ENCODE data around the gene TUBA1C. TPM values are rescaled to one million over a fixed set of nuclear protein-coding genes. Genes with fewer than 3 reads are reported as not detected.

TUBA1C gene
- total RNA-seq: 86.2 TPM
- long read RNA-seq, transcript TUBA1C-201 (4 exons, 3,001 nt): major isoform, 9 of 13 reads
- long read RNA-seq, partial matches to known transcripts: 1 of 13 reads
- long read RNA-seq, other reads (novel, unspliced or antisense): 3 of 13 reads

- DNase-seq (ENCODE audit: missing footprints): peak; percentile 96
- ATAC-seq: peak; percentile 98
- intact Hi-C loops (cut with DNase I): no loop called here
These were observed at the start of gene TUBA1C for GRCh38 chr12:49264873-49265792. TUBA1C (plus strand) TSS chr12:49265082; CDS start chr12:49265182, 100 bp downstream.

DNA sequence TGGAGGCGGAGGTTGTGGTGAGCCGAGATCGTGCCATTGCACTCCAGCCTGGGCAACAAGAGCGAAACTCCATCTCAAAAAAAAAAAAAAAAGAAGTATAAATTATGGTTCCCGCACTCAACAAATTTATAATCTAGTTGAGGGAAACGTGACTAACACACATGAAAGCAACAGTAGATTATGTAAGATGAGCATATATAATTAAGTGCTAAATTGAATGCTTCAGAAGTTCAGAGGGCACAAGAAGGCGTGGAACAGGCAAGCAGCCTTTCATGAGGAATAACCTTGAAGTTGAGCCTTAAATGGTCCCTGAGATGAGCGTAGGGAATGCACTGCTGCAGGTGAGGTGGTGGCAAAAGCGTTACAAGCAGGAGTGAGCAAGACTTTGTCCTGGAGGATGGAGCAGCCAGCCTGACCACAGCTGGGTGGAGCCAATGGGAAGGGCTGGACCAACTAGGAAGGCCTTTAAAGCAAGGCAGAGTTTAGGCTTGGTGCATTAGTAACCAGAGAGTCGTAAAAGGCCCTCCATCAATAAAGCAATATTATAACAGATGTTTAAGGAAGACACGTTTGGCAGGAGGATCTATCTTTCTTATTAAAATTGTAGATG lies 45.4 kb upstream of the TUBA1C start:
- ATAC-seq (no peak), DNase-seq (ENCODE audit: missing footprints) (no peak)
- intact Hi-C loops (cut with DNase I): no loop called here

- intact Hi-C loops (cut with DNase I): no loop called here
- ATAC-seq (no peak), DNase-seq (ENCODE audit: missing footprints) (no peak)
These were observed 43.9 kb upstream of the TUBA1C start for GRCh38 chr12:49220972-49221371.

GRCh38 chr12:49223122-49223521 lies 41.8 kb upstream of the TUBA1C start:
- no peak for DNase-seq (ENCODE audit: missing footprints)
- intact Hi-C loops (cut with DNase I): no loop called here
- ATAC-seq: no peak

DNA sequence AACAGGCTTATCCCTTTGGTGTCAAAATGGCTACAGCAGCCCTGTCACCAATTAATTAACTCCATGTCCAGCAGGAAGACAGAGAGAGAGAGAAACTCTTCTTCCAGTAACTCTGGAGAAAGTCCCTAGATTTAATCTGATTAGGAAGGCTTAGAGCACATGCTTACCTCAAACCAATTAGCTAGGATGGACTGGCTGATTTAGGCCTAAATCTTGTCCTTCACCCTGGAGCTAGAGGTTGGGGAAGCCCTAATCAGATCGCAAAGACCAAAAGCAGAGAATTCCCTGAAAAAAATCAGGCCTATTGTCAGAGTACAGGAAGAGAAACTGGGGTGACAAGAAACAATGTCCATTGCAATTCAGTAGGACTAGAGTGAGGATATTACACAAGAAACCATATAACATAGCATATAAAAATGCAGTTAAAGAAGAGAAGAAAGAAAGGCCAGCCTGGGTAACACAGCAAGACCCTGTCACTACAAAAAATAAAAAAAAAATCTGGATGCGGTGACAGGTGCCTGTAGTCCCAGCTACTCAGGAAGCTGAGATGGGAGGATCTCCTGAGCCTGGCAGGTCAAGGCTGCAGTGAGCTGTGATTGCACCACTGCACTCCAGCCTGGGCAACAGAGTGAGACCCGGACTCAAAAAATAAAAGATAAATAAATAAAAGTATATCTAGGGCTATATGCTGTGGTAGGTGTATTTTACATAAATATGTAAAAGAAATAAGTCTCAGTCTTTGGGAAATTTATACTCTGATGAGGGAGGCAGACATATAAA lies 41.1 kb upstream of the TUBA1C start:
- intact Hi-C loops (cut with DNase I): no loop called here
- ATAC-seq (no peak), DNase-seq (ENCODE audit: missing footprints) (no peak)

GRCh38 chr12:49225576-49226166 lies 39.2 kb upstream of the TUBA1C start:
- ATAC-seq (no peak), DNase-seq (ENCODE audit: missing footprints) (no peak)
- intact Hi-C loops (cut with DNase I): no loop called here

DNA sequence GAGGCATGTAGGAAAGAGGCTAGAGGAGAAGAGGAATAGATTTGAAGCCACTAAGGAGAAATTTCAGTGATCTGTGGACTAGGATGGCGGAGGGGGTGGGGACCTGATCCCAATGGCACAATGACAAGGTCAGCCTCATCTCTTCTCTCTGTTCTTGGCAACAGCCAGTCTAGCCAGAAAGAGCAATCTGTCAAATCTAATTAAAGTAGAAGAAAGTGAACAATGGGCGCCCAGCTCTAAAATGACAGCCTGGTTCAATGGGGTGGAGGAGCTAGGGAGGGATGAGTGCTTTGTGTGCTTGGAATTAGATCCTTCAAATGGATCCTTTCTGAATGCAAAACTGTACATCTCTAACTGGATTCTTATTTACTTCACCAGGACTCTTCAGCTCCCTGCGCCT lies 37.2 kb upstream of the TUBA1C start:
- intact Hi-C loops (cut with DNase I): no loop called here
- ATAC-seq: no peak
- no peak for DNase-seq (ENCODE audit: missing footprints)

DNA sequence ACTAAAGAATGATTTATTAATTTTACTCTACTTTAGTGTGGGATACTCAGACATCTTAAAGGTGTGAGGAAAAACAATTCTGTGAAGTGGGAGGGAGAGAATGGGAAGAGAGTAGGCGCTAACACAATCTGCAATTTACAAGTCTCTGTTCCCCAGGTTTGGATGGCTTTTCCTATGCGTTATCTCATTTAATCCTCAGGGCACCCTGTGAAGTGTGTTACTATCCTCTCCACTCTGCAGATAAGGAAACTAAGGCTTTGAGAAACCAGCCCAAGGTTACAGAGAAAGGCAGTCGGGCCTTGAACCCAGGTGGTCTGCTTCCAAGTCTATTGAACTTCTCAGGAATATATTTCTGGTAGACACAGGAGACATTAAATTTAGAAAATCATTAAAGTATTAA lies 36.2 kb upstream of the TUBA1C start:
- intact Hi-C loops (cut with DNase I): no loop called here
- DNase-seq (ENCODE audit: missing footprints): no peak
- no peak for ATAC-seq

- DNase-seq (ENCODE audit: missing footprints) (no peak), ATAC-seq (no peak)
- intact Hi-C loops (cut with DNase I): no loop called here
These were observed 34.6 kb upstream of the TUBA1C start for GRCh38 chr12:49230176-49230804.

DNA sequence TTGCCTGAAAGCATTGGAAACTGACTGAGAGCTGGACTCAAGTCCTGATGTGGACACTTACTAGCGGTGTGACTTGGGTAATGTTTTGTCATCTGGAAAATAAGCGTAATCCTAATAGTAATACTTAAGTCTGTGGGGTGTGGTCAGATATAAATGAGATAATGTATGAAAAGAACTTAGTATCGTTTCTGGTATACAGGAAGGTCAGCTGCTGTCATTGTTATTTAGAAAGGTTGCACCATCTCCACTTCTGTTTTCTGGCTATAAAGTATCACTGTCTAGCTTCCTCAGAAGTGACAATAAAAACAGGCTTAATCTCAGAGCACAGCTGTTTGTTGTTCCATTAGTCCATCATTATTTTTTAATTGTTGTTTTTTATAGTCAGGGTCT lies 34.1 kb upstream of the TUBA1C start:
- no peak for ATAC-seq
- intact Hi-C loops (cut with DNase I): no loop called here
- DNase-seq (ENCODE audit: missing footprints): no peak

- ATAC-seq: no peak
- no peak for DNase-seq (ENCODE audit: missing footprints)
- intact Hi-C loops (cut with DNase I): no loop called here
These were observed 32.8 kb upstream of the TUBA1C start for GRCh38 chr12:49231878-49232655.

- intact Hi-C loops (cut with DNase I): no loop called here
- DNase-seq (ENCODE audit: missing footprints) (peak; percentile 81), ATAC-seq (peak; percentile 77)
These were observed 31.7 kb upstream of the TUBA1C start for GRCh38 chr12:49232940-49233841.

- intact Hi-C loops (cut with DNase I): loop anchor here (1.0 to 2.0 kb wide), 4 partner anchors 33 to 173 kb away; partner anchors contain the start of genes KMT2D and TUBA1B
- DNase-seq (ENCODE audit: missing footprints): peak; percentile 92
- ATAC-seq: peak; percentile 40
These were observed 30.9 kb upstream of the TUBA1C start for GRCh38 chr12:49233842-49234526.

DNA sequence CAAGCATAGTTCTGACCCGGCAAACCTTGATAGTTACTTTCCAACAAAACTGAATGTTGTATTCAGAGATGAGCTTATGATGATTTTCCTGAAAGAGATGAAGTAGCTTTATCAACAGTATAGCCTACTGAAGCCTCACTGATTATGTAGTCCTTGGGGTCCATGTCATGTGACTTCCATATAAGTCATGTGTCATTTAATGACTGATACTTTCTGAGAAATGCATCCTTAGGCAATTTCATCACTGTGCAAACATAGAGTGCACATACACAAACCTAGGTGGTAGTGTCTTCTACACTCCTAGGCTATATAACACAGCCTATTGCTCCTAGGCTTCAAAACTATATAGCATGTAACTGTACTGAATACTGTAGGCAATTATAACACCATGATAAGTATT lies 28.5 kb upstream of the TUBA1C start:
- intact Hi-C loops (cut with DNase I): no loop called here
- DNase-seq (ENCODE audit: missing footprints): no peak
- ATAC-seq: no peak

- intact Hi-C loops (cut with DNase I): no loop called here
- ATAC-seq (no peak), DNase-seq (ENCODE audit: missing footprints) (no peak)
These were observed 21.3 kb upstream of the TUBA1C start for GRCh38 chr12:49243631-49244030.

DNA sequence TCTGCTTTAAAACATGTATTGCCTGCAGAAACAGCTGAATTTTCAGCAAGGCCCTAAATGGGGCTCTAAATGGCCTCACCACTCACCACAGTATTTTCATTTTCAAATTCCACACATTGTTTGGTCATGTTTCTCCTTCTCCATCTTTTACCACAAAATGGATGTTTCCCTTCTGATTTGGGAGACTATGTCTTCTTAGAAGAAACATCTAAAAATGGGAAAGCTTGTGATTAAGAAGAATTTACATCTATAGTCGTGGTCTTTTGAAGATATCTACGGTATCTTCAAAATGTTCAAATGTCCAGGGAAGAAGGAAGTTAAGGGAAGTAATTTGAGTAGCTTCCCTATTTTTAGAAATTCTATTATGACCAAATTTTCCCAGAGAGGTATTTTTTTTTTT lies 20.7 kb upstream of the TUBA1C start:
- DNase-seq (ENCODE audit: missing footprints) (no peak), ATAC-seq (no peak)
- intact Hi-C loops (cut with DNase I): no loop called here
